Stimulated activated CD8-positive, alpha-beta memory T cell treated with anti-CD3 and anti-CD28 coated beads, Interleukin-4, amount 100 ng/mL, for 24 hours (primary cell): ENCODE data around the gene TNFRSF12A.
A peak's percentile ranks its signal among the peaks of the same experiment; 100 is the strongest.

Source experiments
- DNase-seq: peaks from one replicate; pipeline ENCODE4 v3.0.0-alpha.2; 2020; ENCODE audit warnings: low read depth

Gene TNFRSF12A

GRCh38 chr16:2986623-2987188 is 33.5 kb upstream of the TNFRSF12A start:
- DNase-seq, result no peak

GRCh38 chr16:2987286-2987685 is 32.9 kb upstream of the TNFRSF12A start:
- DNase-seq, result no peak

- no peak for DNase-seq
Observed at GRCh38 chr16:2987833-2988232, 32.3 kb upstream of the TNFRSF12A start.

- no peak for DNase-seq
Observed at GRCh38 chr16:2988590-2989099, 31.5 kb upstream of the TNFRSF12A start.

GRCh38 chr16:2990891-2991290 is 29.3 kb upstream of the TNFRSF12A start:
- no peak for DNase-seq

- no peak for DNase-seq
Observed at GRCh38 chr16:2991566-2992261, 28.5 kb upstream of the TNFRSF12A start.

GRCh38 chr16:2992383-2993081 is 27.6 kb upstream of the TNFRSF12A start:
- no peak for DNase-seq

- no peak for DNase-seq
Observed at GRCh38 chr16:2996298-2996697, 23.9 kb upstream of the TNFRSF12A start.

GRCh38 chr16:2999929-3000328 is 20.2 kb upstream of the TNFRSF12A start:
- no peak for DNase-seq

- no peak for DNase-seq
Observed at GRCh38 chr16:3000540-3000939, 19.6 kb upstream of the TNFRSF12A start.

- no peak for DNase-seq
Observed at GRCh38 chr16:3001316-3001715, 18.9 kb upstream of the TNFRSF12A start.

GRCh38 chr16:3003582-3004270 is 16.4 kb upstream of the TNFRSF12A start:
- peak; percentile 92 for DNase-seq

- DNase-seq, result no peak
Observed at GRCh38 chr16:3004319-3004718, 15.8 kb upstream of the TNFRSF12A start.

- DNase-seq, result no peak
Observed at GRCh38 chr16:3004781-3005284, 15.3 kb upstream of the TNFRSF12A start.

GRCh38 chr16:3007059-3007956 is 12.9 kb upstream of the TNFRSF12A start:
- no peak for DNase-seq

GRCh38 chr16:3007957-3008689 is 12.0 kb upstream of the TNFRSF12A start:
- DNase-seq, result no peak

- no peak for DNase-seq
Observed at GRCh38 chr16:3008690-3009037, 11.5 kb upstream of the TNFRSF12A start.

- DNase-seq, result no peak
Observed at GRCh38 chr16:3009568-3010390, 10.4 kb upstream of the TNFRSF12A start.

GRCh38 chr16:3010510-3010909 is 9.7 kb upstream of the TNFRSF12A start:
- DNase-seq, result no peak

GRCh38 chr16:3012246-3012645 is 7.9 kb upstream of the TNFRSF12A start:
- no peak for DNase-seq
